ENCODE measurements around the gene ACLY. TPM values are rescaled to one million over a fixed set of nuclear protein-coding genes. Genes with fewer than 3 reads are reported as not detected.

The ACLY gene
- total and polyA plus RNA-seq, 2 of the 13 experiments (the other 11 are each of a cell fraction or from before 2014, with no cell fraction given): 111 to 218 TPM

GRCh38 chr17:41957031-41957868, 38.5 kb upstream of the ACLY start (continued):
- TF ChIP-seq FOSL2 (CRISPR knock-in tag; IDR thresholded peaks at IDR 0.05): peak; percentile 13; the same call in 1 of the 2 replicates
- TF ChIP-seq MXD3 (CRISPR knock-in tag; IDR thresholded peaks at IDR 0.05): no peak
- no peak for TF ChIP-seq ZNF558 (CRISPR knock-in tag; IDR thresholded peaks at IDR 0.05; ENCODE audit: borderline replicate concordance)
- TF ChIP-seq XBP1 (CRISPR knock-in tag; IDR thresholded peaks at IDR 0.05): no peak
- no peak for TF ChIP-seq ZNF230 (CRISPR knock-in tag; IDR thresholded peaks at IDR 0.05)
- TF ChIP-seq ZNF24 (IDR thresholded peaks at IDR 0.05): no peak
- TF ChIP-seq ZSCAN22 (CRISPR knock-in tag; IDR thresholded peaks at IDR 0.05): no peak
- no peak for TF ChIP-seq HNF1A (IDR thresholded peaks at IDR 0.05; ENCODE audit: low read depth)
- no peak for TF ChIP-seq HNF1A (CRISPR knock-in tag; IDR thresholded peaks at IDR 0.05; ENCODE audit: borderline replicate concordance)
- no peak for TF ChIP-seq SRSF9 (IDR thresholded peaks at IDR 0.05; ENCODE audit: borderline replicate concordance, insufficient read depth, low read depth, low read length, poor library complexity, severe bottlenecking)
- TF ChIP-seq ZSCAN31 (CRISPR knock-in tag; IDR thresholded peaks at IDR 0.05; ENCODE audit: low read depth): peak; percentile 49; the same call in 1 of the 2 replicates
- no peak for TF ChIP-seq KLF9 (CRISPR knock-in tag; IDR thresholded peaks at IDR 0.05; ENCODE audit: low read depth)
- TF ChIP-seq ZNF280D (CRISPR knock-in tag; IDR thresholded peaks at IDR 0.05): no peak
- no peak for TF ChIP-seq RELA (CRISPR knock-in tag; IDR thresholded peaks at IDR 0.05)
- TF ChIP-seq ZEB1 (IDR thresholded peaks at IDR 0.05; ENCODE audit: insufficient replicate concordance, low read depth): no peak
- no peak for TF ChIP-seq ZNF816 (CRISPR knock-in tag; IDR thresholded peaks at IDR 0.05; ENCODE audit: borderline replicate concordance)
- no peak for TF ChIP-seq ZNF432 (CRISPR knock-in tag; IDR thresholded peaks at IDR 0.05; ENCODE audit: borderline replicate concordance)
- no peak for TF ChIP-seq ZFP62 (CRISPR knock-in tag; IDR thresholded peaks at IDR 0.05)

Data from HepG2 (cell line).